Lower lobe of right lung (tissue), 2 donors: ENCODE data around the gene COPS4. TPM values are rescaled to one million over a fixed set of nuclear protein-coding genes. Genes with fewer than 3 reads are reported as not detected.
"Not testable (repeated sequence)": the region's sequence is repeated elsewhere in the genome, so short reads cannot be mapped to it uniquely, and the experiment has no call there.

Experiments used
- ATAC-seq, 2 donors: fragments of 200-7000 bp; cut with Tn5 transposase; one replicate each; pipeline ENCODE4 v1.9.1; 2020 to 2022; ENCODE audit warnings: mild to moderate bottlenecking in 2 of 2, moderate library complexity in 2 of 2
- DNase-seq: peaks from one replicate; pipeline ENCODE4 v3.0.0-alpha.2; 2020
- H3K27ac ChIP-seq: fragments of 200-600 bp; one replicate; pipeline ENCODE4 v1.8.0; 2022
- H3K27me3 ChIP-seq: fragments of 200-600 bp; one replicate; pipeline ENCODE4 v1.8.0; 2022; ENCODE audit warnings: low read depth
- H3K36me3 ChIP-seq: fragments of 200-600 bp; one replicate; pipeline ENCODE4 v1.8.0; 2022; ENCODE audit warnings: mild to moderate bottlenecking
- H3K4me1 ChIP-seq: fragments of 200-600 bp; one replicate; pipeline ENCODE4 v1.8.0; 2022
- H3K4me3 ChIP-seq: fragments of 200-600 bp; one replicate; pipeline ENCODE4 v1.8.0; 2022; ENCODE audit warnings: mild to moderate bottlenecking
- H3K9me3 ChIP-seq: fragments of 200-600 bp; one replicate; pipeline ENCODE4 v1.8.0; 2022
- CTCF ChIP-seq: fragments of 200-600 bp; IDR thresholded peaks from one replicate; pipeline ENCODE4 v1.8.0; 2022; ENCODE audit warnings: antibody characterized with exemption, mild to moderate bottlenecking
- intact Hi-C: fragments of 100-400 bp; cut with DNase I; formaldehyde crosslinking; loops from one replicate; pipeline ENCODE4 v1.11.0; 2022
- total RNA-seq: library from RNA; stranded (reverse); fragmentation: NEBNext Ultra II Directional; extraction: Animal tissue kit (Norgen Biotek cat#: 25700); gene quantifications from one replicate; pipeline ENCODE4 v1.2.1, GENCODE V29; 2021
- donor health status: DM: no; HTN: yes; CAD: no; lungs with severe emphysema.

Gene COPS4
- total RNA-seq, 1 donor from 2014 or later: 27.7 TPM

GRCh38 chr4:83107631-83108030, 72.6 kb downstream of the COPS4 start:
- Histone ChIP-seq H3K27me3 (no peaks in the 10 kb centered on the region), H3K9me3 (no peaks in the 10 kb centered on the region), H3K27ac (no peak overlapping the region), H3K4me3 (no peak overlapping the region), H3K4me1 (peaks cover 10% of the 10 kb centered on the region), H3K36me3 (peaks cover 8% of the 10 kb centered on the region)
- no peak for TF ChIP-seq CTCF
- intact Hi-C loops: no loop called here
- DNase-seq (no peak), ATAC-seq (no peak)

- Histone ChIP-seq H3K27me3 (no peaks in the 10 kb centered on the region), H3K9me3 (no peaks in the 10 kb centered on the region), H3K4me3 (peak overlapping the region; percentile 65), H3K4me1 (peaks cover 10% of the 10 kb centered on the region), H3K36me3 (peaks cover 8% of the 10 kb centered on the region), H3K27ac (peak overlapping the region; percentile 84)
- ATAC-seq (no peak), DNase-seq (no peak)
- intact Hi-C loops: no loop called here
- TF ChIP-seq CTCF: no peak
These were observed 73.3 kb downstream of the COPS4 start for GRCh38 chr4:83108101-83108861.

- ATAC-seq (peak; percentile 84 to 85), DNase-seq (peak; percentile 66)
- peak overlapping the region; percentile 65 for H3K4me3 ChIP-seq
- peaks cover 10% of the 10 kb centered on the region for H3K4me1 ChIP-seq
- intact Hi-C loops: no loop called here
- no peaks in the 10 kb centered on the region for H3K9me3 ChIP-seq
- H3K27me3 ChIP-seq: no peaks in the 10 kb centered on the region
- H3K27ac ChIP-seq: peak overlapping the region; percentile 84
- peaks cover 5% of the 10 kb centered on the region for H3K36me3 ChIP-seq
- no peak for TF ChIP-seq CTCF
These were observed 74.7 kb downstream of the COPS4 start for GRCh38 chr4:83109480-83110222.

GRCh38 chr4:83110223-83110945, 75.4 kb downstream of the COPS4 start:
- DNase-seq (peak; percentile 93), ATAC-seq (peak; percentile 93 to 94)
- peak overlapping the region; percentile 65 for H3K4me3 ChIP-seq
- intact Hi-C loops: no loop called here
- H3K9me3 ChIP-seq: no peaks in the 10 kb centered on the region
- TF ChIP-seq CTCF: peak; percentile 60
- H3K27ac ChIP-seq: peak overlapping the region; percentile 84
- H3K27me3 ChIP-seq: no peaks in the 10 kb centered on the region
- H3K36me3 ChIP-seq: peaks cover 2% of the 10 kb centered on the region
- H3K4me1 ChIP-seq: peaks cover 10% of the 10 kb centered on the region

GRCh38 chr4:83110970-83111750, 76.2 kb downstream of the COPS4 start:
- ATAC-seq (no peak), DNase-seq (no peak)
- no peak for TF ChIP-seq CTCF
- no peaks in the 10 kb centered on the region for H3K9me3 ChIP-seq
- H3K27me3 ChIP-seq: no peaks in the 10 kb centered on the region
- intact Hi-C loops: no loop called here
- peaks cover 10% of the 10 kb centered on the region for H3K4me1 ChIP-seq
- peak overlapping the region; percentile 84 for H3K27ac ChIP-seq
- peak overlapping the region; percentile 65 for H3K4me3 ChIP-seq
- no peaks in the 10 kb centered on the region for H3K36me3 ChIP-seq

- H3K27me3 ChIP-seq, H3K9me3 ChIP-seq, ATAC-seq, H3K4me1 ChIP-seq, intact Hi-C loops, H3K36me3 ChIP-seq, DNase-seq: not testable (repeated sequence)
- Histone ChIP-seq H3K27ac (peak overlapping the region; percentile 18), H3K4me3 (peak overlapping the region; percentile 38)
These were observed 76.8 kb downstream of the COPS4 start for GRCh38 chr4:83111751-83112141.
